ENCODE data around the gene DNAH5. TPM values are rescaled to one million over a fixed set of nuclear protein-coding genes. Genes with fewer than 3 reads are reported as not detected.

The DNAH5 gene
- total RNA-seq, 1 experiment from 2014 or later: 0.75 TPM

DNA sequence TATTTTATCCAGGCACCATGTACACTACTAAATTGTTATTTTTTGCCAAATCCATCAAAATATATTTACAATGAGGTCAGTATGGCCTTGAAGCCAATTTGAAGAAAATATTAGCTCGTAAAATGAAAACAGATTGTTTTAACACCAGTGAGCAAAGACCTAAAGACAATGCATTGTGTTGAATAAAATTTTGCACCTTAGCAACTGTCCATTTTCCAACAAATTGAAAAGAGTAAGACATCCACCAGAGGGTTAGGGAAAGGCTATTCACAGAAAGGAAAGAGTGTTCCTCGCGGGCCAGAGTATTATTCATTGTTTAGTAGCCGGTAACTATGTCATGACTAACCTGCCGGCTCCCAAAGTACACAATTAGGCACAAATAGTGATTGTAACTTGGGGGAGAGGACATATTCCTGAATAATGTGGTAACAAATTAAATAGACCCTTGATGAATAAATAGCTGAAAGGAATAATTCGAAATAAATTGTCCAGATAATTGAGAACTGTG is 213.3 kb downstream of the DNAH5 start:
- no peak for DNase-seq (ENCODE audit: low read depth)

GRCh38 chr5:13708906-13709305 is 235.6 kb downstream of the DNAH5 start:
- DNase-seq (ENCODE audit: low read depth): no peak

- DNase-seq (ENCODE audit: low read depth): peak; percentile 36
Measured at GRCh38 chr5:13708432-13708831, 236.1 kb downstream of the DNAH5 start.

DNA sequence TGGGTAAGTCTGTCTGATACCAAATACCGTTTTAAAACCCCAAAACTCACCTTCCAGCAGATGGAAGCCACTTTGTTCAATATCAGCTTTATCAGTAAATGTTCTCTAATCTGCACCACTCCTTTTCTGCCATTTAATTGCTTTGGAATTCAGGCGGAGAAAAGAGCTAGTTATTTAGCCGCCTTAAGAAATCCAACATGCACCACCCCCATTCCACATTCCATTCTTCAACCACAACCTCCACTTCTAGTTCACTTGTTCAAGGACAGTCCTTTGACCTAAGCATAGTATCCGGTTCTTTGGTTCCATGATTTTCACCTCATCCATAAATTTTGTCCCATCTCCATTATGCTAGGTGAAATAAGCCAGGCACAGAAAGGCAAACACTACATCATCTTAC is 240.1 kb downstream of the DNAH5 start:
- DNase-seq (ENCODE audit: low read depth): no peak

DNA sequence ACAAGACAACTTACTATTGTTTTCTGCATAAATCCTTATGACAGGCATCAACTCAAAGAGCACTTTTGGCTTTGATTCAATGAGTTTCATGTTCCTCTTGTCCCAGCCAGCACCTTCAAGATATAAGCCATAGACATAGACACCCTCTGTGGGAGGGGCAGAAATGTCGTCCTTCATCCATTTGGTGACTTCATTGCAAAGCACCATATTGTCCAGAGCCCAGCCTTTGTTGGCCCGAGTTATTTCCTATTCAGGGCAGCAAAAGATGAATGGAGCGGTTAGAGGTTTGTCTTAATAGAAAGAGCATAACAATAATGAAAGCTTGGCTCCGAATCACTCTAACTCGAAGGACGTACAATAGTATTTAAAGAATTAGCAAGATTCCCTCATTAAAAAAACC is 243.9 kb downstream of the DNAH5 start:
- no peak for DNase-seq (ENCODE audit: low read depth)

GRCh38 chr5:13698885-13699284 is 245.6 kb downstream of the DNAH5 start:
- no peak for DNase-seq (ENCODE audit: low read depth)

GRCh38 chr5:13695076-13695712 is 249.3 kb downstream of the DNAH5 start:
- no peak for DNase-seq (ENCODE audit: low read depth)

DNA sequence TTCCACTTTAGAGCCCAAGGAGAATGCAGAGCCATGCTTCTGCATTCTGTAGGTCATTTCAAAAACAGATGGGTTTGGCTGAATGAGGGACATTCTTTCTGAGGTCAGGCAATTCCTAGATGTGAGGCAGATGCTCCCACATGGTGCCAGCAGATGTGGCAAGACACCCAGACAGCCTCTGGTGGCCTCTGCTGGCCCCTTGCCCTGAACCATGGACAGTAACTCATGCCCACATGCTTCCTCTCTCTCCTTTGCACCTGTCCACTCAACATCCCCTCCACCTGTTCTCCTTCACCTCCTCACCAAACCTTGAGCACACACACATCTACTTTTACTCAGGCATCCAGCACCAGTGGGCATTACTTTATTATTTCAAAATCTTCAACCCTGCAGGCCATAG is 252.3 kb downstream of the DNAH5 start:
- peak; percentile 73 for DNase-seq (ENCODE audit: low read depth)

DNA sequence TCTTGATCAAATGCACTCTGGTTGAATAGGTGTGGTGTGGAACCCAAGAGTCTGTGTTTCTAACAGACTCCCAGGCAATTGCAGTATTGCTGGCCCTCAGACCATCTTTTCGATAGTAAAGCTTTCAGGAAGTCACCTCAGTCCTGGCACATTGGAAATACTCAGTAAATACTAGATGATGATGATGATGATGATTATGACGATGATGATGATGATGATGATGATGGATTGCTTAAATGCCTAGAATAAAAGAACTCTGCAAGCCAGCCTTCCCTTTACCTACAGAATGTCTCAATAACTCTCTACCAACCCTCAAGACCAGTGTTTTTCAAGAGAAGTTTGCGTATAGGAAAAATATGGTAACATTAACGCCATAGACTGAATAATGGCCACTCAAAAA is 268.0 kb downstream of the DNAH5 start:
- no peak for DNase-seq (ENCODE audit: low read depth)

DNA sequence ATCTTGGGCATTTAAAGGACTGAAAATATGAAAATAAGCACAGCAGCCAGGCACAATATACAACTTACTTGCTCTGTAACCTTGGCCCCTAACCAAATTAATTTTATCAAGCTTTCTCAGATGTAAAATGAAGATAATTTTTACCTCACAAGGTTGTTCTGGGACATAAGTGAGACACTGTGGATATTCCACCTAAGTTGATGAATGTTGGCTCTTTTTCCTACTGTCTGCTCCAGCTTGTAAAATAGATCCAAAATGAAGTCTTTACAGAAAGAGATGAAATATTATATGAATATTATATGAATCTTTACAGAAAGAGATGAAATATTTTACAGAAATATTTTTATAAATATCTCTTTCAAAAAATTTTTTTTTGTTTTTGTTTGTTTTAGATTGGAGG is 270.1 kb downstream of the DNAH5 start:
- DNase-seq (ENCODE audit: low read depth): no peak

GRCh38 chr5:13673511-13673910 is 271.0 kb downstream of the DNAH5 start:
- DNase-seq (ENCODE audit: low read depth): no peak

- peak; percentile 98 for DNase-seq (ENCODE audit: low read depth)
Measured at GRCh38 chr5:13664377-13664776, 280.1 kb downstream of the DNAH5 start.

DNA sequence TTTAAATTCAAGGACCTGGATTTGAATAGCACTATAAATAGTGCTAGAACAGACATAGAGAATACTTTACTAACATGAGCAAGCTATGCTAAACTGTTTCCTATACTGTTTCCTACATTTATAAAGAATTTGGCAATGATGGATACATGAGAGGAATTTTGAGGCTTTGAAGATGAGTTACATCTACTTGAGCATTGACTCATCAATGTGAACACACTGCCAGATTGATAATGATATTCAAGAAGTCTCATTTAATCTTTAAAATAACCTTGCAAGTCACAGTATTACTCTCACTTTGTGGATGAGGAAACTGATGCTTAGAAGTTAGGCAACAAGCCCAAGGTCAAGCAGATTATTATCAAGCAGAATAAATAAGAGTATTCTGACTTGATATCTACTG is 281.9 kb downstream of the DNAH5 start:
- peak; percentile 44 for DNase-seq (ENCODE audit: low read depth)

DNA sequence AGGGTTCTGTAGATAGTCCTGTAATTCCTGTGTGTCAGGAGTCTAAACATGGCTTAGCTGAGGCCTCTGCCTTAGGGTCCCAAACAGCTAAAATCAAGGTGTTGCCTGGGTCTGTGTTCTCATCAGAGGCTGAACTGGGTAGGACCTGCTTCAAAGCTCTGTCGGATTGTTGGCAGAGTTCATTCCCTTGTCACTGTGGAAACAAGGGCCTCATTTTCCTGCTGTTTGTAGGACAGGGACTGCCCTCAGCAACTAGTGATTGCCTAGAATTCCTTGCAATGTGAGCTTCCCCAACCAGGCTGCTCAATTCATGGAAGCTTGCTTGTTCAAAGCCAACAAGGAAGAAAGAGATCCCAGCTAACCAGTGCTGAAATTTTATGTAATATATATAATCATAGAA is 283.2 kb downstream of the DNAH5 start:
- no peak for DNase-seq (ENCODE audit: low read depth)

- peak; percentile 72 for DNase-seq (ENCODE audit: low read depth)
Measured at GRCh38 chr5:13660072-13660471, 284.4 kb downstream of the DNAH5 start.

- DNase-seq (ENCODE audit: low read depth): peak; percentile 32
Measured at GRCh38 chr5:13659391-13659790, 285.1 kb downstream of the DNAH5 start.

DNA sequence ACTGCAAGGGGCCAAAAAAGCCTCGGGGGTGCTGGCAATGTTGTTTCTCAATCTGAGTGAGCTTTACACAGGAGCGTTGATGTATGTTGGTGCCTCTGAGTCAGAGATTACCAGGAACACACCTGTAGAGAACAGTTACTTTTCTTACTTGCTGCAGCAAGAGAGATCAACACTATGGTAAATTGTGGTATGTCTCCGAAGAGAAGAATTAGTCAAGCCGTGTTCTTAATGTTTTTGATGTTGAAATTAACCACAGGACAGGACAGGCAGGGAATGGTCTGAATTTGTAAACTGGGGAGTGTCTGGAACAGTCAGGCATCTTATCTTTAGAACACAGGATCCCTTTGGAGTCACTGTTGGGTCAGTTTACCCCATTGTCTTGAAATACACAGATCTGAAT is 285.7 kb downstream of the DNAH5 start:
- DNase-seq (ENCODE audit: low read depth): peak; percentile 41

GRCh38 chr5:13658152-13658551 is 286.3 kb downstream of the DNAH5 start:
- no peak for DNase-seq (ENCODE audit: low read depth)

DNA sequence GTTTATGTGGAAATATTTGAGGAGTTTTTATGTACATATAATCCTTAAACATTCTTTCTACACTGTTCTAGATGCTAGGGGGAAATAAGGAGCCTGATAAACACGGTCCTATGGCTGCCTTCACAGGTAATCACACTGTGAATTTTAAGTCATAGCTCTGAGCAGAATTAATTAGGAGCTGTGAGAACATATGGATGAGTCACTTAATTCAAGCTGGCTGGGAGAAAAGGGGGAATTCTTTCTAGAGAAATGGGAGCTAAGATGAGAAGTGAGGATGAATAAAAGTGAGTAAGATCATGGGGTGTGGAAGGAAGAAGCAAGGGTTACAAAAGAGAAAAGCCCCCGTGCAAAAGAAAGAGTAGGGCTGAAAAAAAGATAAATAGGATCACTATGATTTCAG is 290.8 kb downstream of the DNAH5 start:
- DNase-seq (ENCODE audit: low read depth): no peak

DNA sequence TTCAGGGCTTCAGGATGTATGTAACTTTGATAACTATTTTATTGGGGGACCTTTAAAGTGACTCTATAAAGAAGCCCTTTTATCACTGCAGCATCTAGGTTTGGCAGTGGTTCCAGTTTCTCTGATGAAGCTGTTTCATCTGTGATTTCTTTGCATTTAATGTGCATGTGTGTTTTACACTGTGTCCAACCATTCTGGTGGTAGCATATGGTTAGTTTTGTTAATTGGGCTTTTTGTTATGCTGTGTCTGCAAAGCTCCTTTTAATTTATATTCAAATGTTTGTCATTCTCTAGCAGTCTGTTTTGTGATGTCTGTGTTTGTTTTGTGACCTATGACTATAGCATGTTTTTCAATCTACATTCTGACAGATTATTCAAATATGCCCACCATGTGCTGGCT is 294.8 kb downstream of the DNAH5 start:
- DNase-seq (ENCODE audit: low read depth): no peak

- no peak for DNase-seq (ENCODE audit: low read depth)
Measured at GRCh38 chr5:13648822-13649221, 295.7 kb downstream of the DNAH5 start.

- no peak for DNase-seq (ENCODE audit: low read depth)
Measured at GRCh38 chr5:13643734-13644133, 300.8 kb downstream of the DNAH5 start.

GRCh38 chr5:13643196-13643595 is 301.3 kb downstream of the DNAH5 start:
- no peak for DNase-seq (ENCODE audit: low read depth)
